GM18508 (cell line): ENCODE measurements around the gene ANKRD22.
"Not testable (repeated sequence)": the region's sequence is repeated elsewhere in the genome, so short reads cannot be mapped to it uniquely, and the experiment has no call there.

ENCODE experiments used
- ATAC-seq: cut with Tn5 transposase; IDR thresholded peaks from one replicate; pipeline ENCODE4 v1.9.1; 2021; ENCODE audit warnings: moderate number of reproducible peaks; ENCODE audit not compliant: insufficient read depth, unreplicated experiment

ANKRD22 gene

GRCh38 chr10:88840104-88840503 is 11.5 kb downstream of the ANKRD22 start:
- no peak for ATAC-seq

- no peak for ATAC-seq
These were observed 12.8 kb downstream of the ANKRD22 start for GRCh38 chr10:88838766-88839350.

- ATAC-seq, result not testable (repeated sequence)
These were observed 14.0 kb downstream of the ANKRD22 start for GRCh38 chr10:88837632-88838031.

GRCh38 chr10:88835910-88836221 is 15.8 kb downstream of the ANKRD22 start:
- no peak for ATAC-seq

GRCh38 chr10:88835096-88835909 is 16.3 kb downstream of the ANKRD22 start:
- no peak for ATAC-seq

- no peak for ATAC-seq
These were observed 17.9 kb downstream of the ANKRD22 start for GRCh38 chr10:88833723-88834122.

- ATAC-seq, result no peak
These were observed 18.5 kb downstream of the ANKRD22 start for GRCh38 chr10:88833156-88833555.

GRCh38 chr10:88832376-88832775 is 19.3 kb downstream of the ANKRD22 start:
- no peak for ATAC-seq

- ATAC-seq, result no peak
These were observed 19.9 kb downstream of the ANKRD22 start for GRCh38 chr10:88831709-88832108.

- no peak for ATAC-seq
These were observed 20.9 kb downstream of the ANKRD22 start for GRCh38 chr10:88830643-88831268.

GRCh38 chr10:88828310-88828709 is 23.3 kb downstream of the ANKRD22 start:
- no peak for ATAC-seq

GRCh38 chr10:88827671-88828070 is 24.0 kb downstream of the ANKRD22 start:
- ATAC-seq, result no peak

- no peak for ATAC-seq
These were observed 25.3 kb downstream of the ANKRD22 start for GRCh38 chr10:88826388-88826787.

GRCh38 chr10:88820748-88821401 is 30.8 kb downstream of the ANKRD22 start:
- ATAC-seq, result no peak

GRCh38 chr10:88819290-88819689 is 32.4 kb downstream of the ANKRD22 start:
- ATAC-seq, result no peak

GRCh38 chr10:88813200-88813599 is 38.4 kb downstream of the ANKRD22 start:
- no peak for ATAC-seq

GRCh38 chr10:88810196-88810961 is 41.3 kb downstream of the ANKRD22 start:
- ATAC-seq, result no peak

GRCh38 chr10:88809621-88810020 is 42.0 kb downstream of the ANKRD22 start:
- no peak for ATAC-seq

GRCh38 chr10:88805924-88806323 is 45.7 kb downstream of the ANKRD22 start:
- ATAC-seq, result no peak

GRCh38 chr10:88805361-88805760 is 46.3 kb downstream of the ANKRD22 start:
- no peak for ATAC-seq
